GM18508 (cell line): ENCODE measurements around the gene TBCD.

Source experiments
- ATAC-seq: cut with Tn5 transposase; IDR thresholded peaks from one replicate; pipeline ENCODE4 v1.9.1; 2021; ENCODE audit warnings: moderate number of reproducible peaks; ENCODE audit not compliant: insufficient read depth, unreplicated experiment

TBCD gene

DNA sequence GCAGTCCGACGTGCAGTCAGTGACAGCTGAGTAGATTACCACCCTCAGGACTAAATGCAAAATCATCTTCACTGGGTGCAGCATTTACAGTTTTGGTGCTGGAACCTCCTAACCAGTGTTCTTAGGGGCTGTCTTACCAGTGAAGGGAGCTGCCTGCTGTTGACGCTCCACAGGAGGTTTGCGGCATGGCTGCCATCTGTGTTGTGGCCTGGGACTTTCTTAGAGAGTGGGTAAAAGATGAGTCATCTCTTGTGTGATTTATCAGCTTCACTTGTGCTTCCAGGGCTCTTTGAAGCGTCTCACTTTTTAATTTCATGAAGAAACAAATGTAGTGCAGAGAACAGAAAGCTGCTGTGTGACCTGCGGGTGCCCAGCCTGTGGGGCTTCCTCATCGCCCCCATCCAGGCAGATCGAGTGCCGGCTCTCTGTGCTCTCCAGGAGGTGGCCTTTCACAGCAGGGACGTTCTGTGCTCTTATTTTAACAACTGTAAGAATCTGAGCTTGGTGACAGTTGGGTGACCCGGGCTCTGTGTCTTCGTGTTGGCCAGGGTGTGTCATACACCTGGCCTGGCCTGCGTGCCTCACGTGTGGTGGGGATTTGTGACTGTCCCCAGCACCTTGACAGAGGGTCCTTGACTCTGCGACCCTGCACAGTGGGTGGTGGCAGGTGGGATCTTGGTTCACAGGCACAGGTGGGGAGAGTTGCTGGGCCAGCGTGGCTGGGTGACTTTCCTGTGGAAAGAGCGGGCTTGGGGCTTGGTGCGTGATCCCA, 112.3 kb downstream of the TBCD start:
- ATAC-seq: peak; percentile 68

DNA sequence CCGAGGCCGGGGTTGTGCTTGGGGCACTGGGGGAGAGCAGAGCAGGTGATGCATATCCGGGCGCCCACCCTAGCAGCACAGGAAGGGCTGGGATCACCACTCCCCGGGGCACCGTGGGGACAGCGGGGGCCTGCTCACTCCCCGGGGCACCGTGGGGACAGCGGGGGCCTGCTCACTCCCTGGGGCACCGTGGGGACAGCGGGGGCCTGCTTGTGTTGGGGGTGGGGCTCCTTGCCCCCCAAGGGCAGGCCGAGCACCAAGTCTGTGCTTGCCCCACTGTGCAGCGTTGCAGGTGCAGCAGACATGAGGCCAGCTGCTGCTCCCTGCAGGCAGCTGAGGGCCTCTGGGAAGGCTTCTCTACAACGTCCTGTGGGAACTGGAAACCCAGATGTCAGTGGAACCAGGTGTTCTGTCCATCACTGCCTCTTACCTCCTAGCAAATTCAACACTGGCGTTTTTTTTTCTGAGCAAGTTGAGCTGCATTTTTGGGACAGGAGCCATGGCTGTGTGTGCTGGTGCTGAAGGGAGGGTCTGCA, 112.9 kb downstream of the TBCD start:
- no peak for ATAC-seq

GRCh38 chr17:82865274-82865673, 113.4 kb downstream of the TBCD start:
- no peak for ATAC-seq

- no peak for ATAC-seq
Observed at GRCh38 chr17:82865774-82866395, 114.0 kb downstream of the TBCD start.

GRCh38 chr17:82866590-82867191, 114.8 kb downstream of the TBCD start:
- ATAC-seq: no peak

- ATAC-seq: no peak
Observed at GRCh38 chr17:82867763-82868325, 116.0 kb downstream of the TBCD start.

DNA sequence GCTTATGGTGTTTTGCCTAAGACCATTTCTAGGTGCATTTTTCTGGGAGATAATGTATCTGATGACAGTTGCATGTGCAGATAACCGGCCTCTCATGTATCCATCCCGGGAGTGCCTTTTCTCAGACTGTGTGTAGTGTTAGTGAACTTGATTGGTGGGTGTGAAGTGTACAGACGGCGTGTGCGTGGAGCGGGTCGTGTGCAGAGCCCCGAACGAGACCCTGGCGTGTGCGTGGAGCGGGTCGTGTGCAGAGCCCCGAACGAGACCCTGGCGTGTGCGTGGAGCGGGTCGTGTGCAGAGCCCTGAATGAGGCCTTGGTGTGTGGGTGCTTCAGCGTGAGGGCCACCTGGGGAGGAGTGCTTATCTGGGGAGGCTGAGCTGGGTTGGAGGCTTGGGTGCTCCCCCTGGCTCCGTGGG, 116.9 kb downstream of the TBCD start:
- ATAC-seq: no peak

DNA sequence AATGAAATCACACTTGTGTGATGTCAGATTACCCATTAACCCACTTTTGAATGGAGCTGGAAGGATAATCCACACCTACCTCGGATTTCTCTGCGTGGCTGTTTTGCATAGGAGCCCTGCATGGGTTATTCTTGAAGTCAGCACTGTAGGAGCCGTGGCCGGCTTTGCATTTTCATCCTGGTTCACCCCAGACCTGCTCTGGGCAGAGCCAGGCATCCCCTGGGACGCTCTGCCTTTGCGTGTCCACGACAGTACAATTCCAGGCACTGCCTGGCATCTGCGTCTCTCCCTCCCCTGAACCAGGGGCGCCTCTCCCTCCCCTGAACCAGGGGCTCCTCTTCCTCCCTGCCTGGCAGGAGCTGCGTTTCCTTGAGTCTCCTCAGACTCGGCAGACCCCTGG, 117.7 kb downstream of the TBCD start:
- ATAC-seq: no peak

- ATAC-seq: no peak
Observed at GRCh38 chr17:82870091-82870491, 118.2 kb downstream of the TBCD start.

DNA sequence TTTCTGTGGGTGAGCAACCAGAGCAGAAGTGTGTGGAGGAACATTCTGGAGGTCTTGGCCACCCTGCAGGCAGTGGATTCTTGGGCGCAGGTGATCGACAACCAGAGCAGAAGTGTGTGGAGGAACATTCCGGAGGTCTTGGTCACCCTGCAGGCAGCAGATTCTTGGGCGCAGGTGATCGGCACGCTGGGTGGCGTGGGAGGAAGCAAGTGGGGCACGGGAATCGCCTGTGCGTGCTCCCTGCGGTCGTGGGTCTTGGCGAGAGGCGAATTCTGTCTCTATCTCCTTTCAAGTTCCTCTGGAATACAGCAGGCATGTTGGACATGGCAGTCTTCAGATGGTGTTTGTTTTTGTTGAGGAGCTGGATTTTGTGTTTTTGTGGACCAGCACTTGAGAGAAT, 118.7 kb downstream of the TBCD start:
- ATAC-seq: no peak

GRCh38 chr17:82871056-82871775, 119.4 kb downstream of the TBCD start:
- ATAC-seq: peak; percentile 50

DNA sequence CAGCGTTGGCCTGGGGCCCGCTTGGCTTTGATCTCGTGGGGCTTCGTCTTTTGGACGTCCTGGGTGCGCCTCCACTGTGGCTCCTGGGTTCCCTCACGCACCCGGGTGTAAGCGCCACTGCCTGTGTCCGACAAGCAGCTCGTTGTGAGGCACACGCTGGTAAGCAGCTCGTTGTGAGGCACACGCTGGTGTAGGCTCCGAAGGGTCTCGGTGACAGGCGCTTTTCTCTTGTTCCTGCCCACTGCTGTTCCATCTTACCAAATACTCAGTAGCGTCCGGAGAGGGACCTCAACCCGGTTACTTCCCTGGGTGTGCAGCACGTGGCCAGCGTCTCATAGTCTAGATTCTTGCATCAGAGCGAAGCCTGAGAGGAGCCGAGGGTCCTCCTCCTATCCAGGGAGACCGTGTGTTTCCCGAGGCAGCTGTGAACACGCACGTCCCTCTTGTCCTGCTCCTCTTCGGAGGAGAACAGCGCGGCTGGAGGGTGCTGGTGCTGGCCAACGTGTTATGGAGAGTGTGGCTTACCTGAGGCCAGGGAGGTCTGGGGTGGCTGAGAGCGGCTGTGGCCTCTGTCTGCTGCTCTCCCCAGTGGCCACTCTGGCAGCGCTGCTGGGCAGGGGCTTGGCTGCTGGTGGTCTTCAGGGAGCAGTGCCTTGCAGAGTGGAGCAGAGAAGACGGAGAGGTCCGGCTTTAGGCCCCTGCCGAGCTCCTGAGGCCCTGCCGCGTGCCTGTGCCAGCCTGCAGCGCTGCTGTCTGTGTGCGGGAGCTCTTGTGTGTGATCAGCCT, 120.1 kb downstream of the TBCD start:
- ATAC-seq: no peak

GRCh38 chr17:82872591-82873520, 121.0 kb downstream of the TBCD start:
- no peak for ATAC-seq

- no peak for ATAC-seq
Observed at GRCh38 chr17:82873521-82873920, 121.7 kb downstream of the TBCD start.

- ATAC-seq: no peak
Observed at GRCh38 chr17:82874011-82874835, 122.4 kb downstream of the TBCD start.

DNA sequence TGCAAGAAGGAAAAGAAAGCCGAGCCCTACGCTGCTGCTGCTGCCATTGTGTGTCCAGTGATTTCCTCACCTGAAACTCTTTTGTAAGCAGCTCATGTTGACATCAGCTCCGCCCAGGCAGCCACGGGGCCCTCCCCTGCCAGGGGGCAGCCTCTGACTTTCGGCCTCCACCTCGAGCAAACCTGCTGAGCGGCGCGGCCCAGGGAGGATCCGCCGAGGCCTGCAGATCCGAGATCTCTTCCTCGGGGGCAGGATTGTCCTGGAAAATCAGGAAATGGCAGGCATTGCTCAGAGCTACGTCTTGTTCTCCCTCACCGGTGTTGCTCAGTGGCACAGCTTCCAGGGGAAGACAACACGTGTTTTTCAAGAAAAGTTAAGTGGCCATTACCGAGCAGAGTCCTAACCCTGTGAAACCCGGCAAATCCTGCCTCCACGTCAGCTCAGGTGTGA, 123.6 kb downstream of the TBCD start:
- no peak for ATAC-seq

DNA sequence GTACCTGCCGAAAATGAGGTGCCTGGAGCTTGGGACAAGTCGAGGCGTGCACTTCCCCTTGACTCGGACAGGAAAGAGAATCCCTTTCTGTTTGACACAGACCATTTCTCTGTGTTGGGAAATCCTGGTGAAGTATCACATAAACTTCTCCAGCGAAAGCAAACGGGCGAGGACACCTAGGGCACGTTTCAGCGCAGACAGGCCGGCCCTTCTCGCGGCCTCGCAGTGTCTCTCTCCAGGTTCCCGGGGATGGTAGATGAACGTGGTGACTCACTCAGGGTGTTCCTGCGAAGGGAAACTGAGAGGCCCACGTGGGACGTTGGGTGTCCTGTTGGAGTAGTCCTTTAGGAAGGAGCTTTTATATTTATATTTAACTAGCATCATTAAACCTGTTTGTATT, 124.3 kb downstream of the TBCD start:
- ATAC-seq: no peak
